H1 (cell line): Measurements from ENCODE around the gene DENND2D. TPM values are rescaled to one million over a fixed set of nuclear protein-coding genes. Genes with fewer than 3 reads are reported as not detected.

Experiments used
- BRCA1 ChIP-seq: IDR thresholded peaks from 2 replicates; pipeline ENCODE4 v1.6.1; 2012; ENCODE audit warnings: low read depth, low read length, improper control_type of control experiment
- TCF12 ChIP-seq: IDR thresholded peaks from 2 replicates; pipeline ENCODE4 v1.6.1; 2011; ENCODE audit warnings: low read depth, mild to moderate bottlenecking, low read length
- polyA plus RNA-seq, 7 experiments: library from polyadenylated mRNA; depleted of rRNA in 3 of 7; stranded (reverse) in 5 of 7; unstranded in 2 of 7; fragments of >200 nt in 5 of 7; fragments of 200-250 nt in 2 of 7; gene quantifications; 1 replicate in 5 of 7; 2 replicates in 1 of 7; 4 replicates in 1 of 7; pipeline versions ENCODE4 v1.2.1 to v1.2.3, GENCODE V29; 2011 to 2013; ENCODE audit warnings: missing spikeins in 2 of 7, mixed read lengths in 2 of 7
- total RNA-seq: library from RNA; stranded (reverse); fragmentation: NEBNext Ultra II Directional; extraction: Animal tissue kit (Norgen Biotek cat#: 25700); gene quantifications from 2 replicates; pipeline ENCODE4 v1.2.1, GENCODE V29; 2021

The DENND2D gene
- total and polyA plus RNA-seq, 2 of the 8 experiments (the other 6 are each of a cell fraction or from before 2014, with no cell fraction given): 0.58 to 1.6 TPM

GRCh38 chr1:111142356-111142975, 58.0 kb downstream of the DENND2D start (continued):
- TF ChIP-seq TCF12: no peak
- no peak for TF ChIP-seq BRCA1
